ENCODE measurements around the gene IFNG-AS1.
A peak's percentile ranks its signal among the peaks of the same experiment; 100 is the strongest.

The IFNG-AS1 gene

DNA sequence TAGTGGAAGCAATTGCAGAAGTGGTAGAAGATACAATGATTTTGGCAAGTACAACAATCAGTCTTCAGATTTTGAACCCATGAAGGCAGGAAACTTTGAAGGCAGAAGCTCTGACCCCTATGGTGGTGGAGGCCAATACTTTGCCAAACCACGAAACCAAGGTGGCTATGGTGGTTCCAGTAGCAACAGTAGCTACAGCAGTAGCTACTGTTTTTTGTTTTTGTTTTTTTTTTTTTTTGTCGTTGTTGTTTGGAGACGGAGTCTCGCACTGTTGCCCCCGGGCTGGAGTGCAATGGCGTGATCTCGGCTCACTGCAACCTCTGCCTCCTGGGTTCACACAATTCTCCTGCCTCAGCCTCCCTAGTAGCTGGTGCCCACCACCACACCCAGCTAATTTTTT lies 47.4 kb downstream of the IFNG-AS1 start:
- no peak for DNase-seq (ENCODE audit: low read depth in 2 of 2, low spot score in 1 of 2)

GRCh38 chr12:68037616-68038255 lies 48.5 kb downstream of the IFNG-AS1 start:
- DNase-seq (ENCODE audit: low read depth in 2 of 2, low spot score in 1 of 2) = no peak

DNA sequence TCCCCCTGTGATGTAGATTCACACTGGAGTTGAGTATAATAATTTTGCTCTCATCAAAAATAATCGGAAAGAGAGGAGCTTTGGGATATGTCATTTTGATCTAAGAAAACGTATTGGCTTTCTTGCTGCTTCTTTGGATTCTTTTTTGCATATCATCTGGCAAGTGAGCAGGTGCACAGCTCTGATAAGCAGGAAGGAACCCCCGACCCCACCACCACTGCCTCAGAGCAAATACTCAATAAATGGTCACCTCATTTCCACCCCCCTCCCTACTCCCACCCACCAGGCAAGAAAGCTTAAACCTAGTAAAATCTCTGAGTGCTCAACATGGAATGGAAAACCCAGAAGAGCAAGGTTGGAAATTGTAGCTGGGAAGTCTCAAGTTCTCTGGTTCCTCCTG lies 49.4 kb downstream of the IFNG-AS1 start:
- no peak for DNase-seq (ENCODE audit: low read depth in 2 of 2, low spot score in 1 of 2)

- peak; percentile 31 to 44 for DNase-seq (ENCODE audit: low read depth in 2 of 2, low spot score in 1 of 2)
These were observed 51.3 kb downstream of the IFNG-AS1 start for GRCh38 chr12:68040450-68041075.

GRCh38 chr12:68042212-68042699 lies 53.0 kb downstream of the IFNG-AS1 start:
- no peak for DNase-seq (ENCODE audit: low read depth in 2 of 2, low spot score in 1 of 2)

- no peak for DNase-seq (ENCODE audit: low read depth in 2 of 2, low spot score in 1 of 2)
These were observed 54.2 kb downstream of the IFNG-AS1 start for GRCh38 chr12:68043435-68043834.

DNA sequence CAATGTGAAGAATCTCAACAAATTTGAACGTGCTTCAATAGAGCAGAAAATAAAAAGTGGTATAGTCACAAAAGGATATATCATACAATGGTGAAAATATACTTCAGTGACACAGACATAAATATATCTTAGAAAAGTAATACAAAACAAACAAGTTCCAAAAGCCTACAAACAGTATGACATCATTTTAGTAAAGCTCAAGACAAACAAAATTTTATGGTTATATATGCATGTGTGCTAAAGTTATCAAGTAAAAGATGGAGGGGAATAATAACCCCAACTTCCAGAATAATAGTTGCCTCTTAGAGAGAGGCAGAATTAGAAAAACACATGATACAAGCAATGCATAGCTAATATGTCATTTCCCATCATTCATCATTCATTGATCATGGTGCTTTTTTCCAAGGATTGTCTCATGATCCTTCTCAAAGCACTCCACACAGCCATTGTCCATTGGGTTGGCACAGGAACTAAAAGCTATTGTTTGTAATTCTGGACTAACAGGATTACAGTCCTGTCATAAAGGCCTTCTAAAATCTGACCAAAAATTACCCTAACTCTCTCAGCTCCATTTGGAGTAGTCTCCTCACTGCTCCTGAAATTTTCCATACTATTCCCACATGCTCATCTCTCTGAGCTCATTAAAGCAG lies 59.5 kb downstream of the IFNG-AS1 start:
- DNase-seq (ENCODE audit: low read depth in 2 of 2, low spot score in 1 of 2) = no peak

GRCh38 chr12:68056300-68056699 lies 67.1 kb downstream of the IFNG-AS1 start:
- no peak for DNase-seq (ENCODE audit: low read depth in 2 of 2, low spot score in 1 of 2)

DNA sequence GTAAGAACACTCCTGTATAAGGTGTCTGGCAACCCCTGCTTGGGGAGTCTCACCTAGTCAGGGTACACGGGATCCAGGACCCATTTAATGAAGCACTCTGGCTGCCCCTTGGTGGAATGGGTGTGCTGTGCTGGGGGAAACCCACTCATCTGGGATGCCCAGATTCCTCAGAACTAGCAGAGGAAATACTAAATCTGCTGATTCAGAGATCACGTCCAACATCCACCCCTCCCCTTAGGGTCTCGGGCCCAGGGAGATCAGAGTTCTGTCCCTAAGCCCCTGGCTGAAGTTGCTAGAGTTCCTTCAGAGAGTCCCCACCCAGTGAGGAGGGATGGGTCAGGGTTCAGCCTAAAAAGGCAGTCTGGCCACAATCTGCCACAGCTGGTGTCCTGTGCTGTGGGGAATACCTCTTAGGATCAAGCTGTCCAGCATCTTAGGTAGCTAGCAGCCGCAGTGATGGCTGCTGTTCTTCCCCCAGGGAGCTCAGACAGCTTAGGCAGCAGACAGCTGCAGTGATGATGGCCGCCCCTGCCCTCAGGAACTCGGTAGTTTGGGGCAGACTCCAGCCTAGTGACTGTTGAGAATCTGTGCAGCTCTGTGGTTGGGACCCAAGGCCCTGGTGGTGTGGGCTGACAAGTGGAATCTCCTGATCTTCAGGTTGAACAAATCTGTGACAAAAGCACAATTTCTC lies 74.8 kb downstream of the IFNG-AS1 start:
- no peak for DNase-seq (ENCODE audit: low read depth in 2 of 2, low spot score in 1 of 2)

- no peak for DNase-seq (ENCODE audit: low read depth in 2 of 2, low spot score in 1 of 2)
These were observed 75.9 kb downstream of the IFNG-AS1 start for GRCh38 chr12:68065163-68065562.

GRCh38 chr12:68065687-68066086 lies 76.4 kb downstream of the IFNG-AS1 start:
- no peak for DNase-seq (ENCODE audit: low read depth in 2 of 2, low spot score in 1 of 2)

DNA sequence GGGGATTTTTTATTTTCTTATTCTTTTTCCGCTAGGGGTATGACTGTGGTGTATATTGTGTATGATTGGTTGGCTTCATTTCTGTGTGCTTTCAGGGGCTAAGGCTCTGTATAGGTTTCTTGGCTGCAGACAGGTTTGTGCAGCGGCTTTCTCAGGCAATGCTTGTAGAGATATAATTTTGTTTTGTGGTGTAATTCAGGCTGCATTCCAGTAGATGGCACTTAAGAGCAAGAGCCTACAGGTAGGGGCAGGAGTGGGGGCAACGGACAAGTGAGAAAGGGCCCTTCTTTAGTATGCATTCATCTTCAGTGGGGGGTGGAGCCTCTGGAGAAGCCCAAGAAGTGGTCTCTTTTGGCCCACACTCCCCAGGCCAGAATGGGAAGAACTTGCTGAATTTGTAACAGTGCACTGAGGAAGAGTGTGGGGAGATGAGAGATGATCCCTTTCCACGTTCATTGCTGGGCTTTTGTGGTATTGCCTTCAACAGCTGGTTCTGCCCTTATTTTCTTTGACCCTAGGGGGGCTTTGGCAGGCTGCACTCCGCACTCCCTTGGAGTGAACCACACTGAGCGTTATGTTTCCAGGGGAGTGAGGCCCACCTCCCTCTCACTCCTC lies 78.6 kb downstream of the IFNG-AS1 start:
- no peak for DNase-seq (ENCODE audit: low read depth in 2 of 2, low spot score in 1 of 2)

GRCh38 chr12:68069275-68069674 lies 80.0 kb downstream of the IFNG-AS1 start:
- DNase-seq (ENCODE audit: low read depth in 2 of 2, low spot score in 1 of 2) = no peak
